Measurements from ENCODE around the gene CLIC4. TPM values are rescaled to one million over a fixed set of nuclear protein-coding genes. Genes with fewer than 3 reads are reported as not detected.
"Not testable (repeated sequence)": the region's sequence is repeated elsewhere in the genome, so short reads cannot be mapped to it uniquely, and the experiment has no call there.

CLIC4 gene
- total RNA-seq, 2 donors from 2014 or later = 59.7 to 68.2 TPM

DNA sequence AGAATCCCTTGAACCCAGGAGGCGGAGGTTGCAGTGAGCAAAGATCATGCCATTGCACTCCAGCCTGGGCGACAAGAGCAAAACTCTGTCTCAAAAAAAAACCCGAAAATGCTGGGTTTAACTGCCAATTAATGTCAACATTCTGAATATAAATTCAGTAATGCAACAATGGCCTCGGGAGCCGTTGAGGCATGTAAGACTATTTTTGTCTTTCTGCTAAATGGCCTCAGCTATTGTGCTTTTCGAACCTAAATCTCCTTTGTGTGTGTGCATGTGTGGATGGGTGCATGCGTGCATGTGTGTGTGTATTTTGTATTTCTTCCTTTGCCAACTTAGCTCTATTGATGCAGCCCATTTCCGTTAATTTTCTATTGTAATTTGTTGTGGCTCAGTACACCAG is 31.6 kb downstream of the CLIC4 start:
- DNase-seq (no peak), ATAC-seq (replicated peaks in 1 of 2) (no peak)
- Mint-ChIP-seq H3K9me3 (no peaks in the 10 kb centered on the region), H3K4me3 (no peak overlapping the region), H3K27me3 (ENCODE audit: low read depth) (no peaks in the 10 kb centered on the region), H3K4me1 (ENCODE audit: low read depth) (peaks cover 1% of the 10 kb centered on the region), H3K27ac (no peak overlapping the region), H3K36me3 (ENCODE audit: insufficient read depth in 2 of 2) (no peaks in the 10 kb centered on the region)

DNA sequence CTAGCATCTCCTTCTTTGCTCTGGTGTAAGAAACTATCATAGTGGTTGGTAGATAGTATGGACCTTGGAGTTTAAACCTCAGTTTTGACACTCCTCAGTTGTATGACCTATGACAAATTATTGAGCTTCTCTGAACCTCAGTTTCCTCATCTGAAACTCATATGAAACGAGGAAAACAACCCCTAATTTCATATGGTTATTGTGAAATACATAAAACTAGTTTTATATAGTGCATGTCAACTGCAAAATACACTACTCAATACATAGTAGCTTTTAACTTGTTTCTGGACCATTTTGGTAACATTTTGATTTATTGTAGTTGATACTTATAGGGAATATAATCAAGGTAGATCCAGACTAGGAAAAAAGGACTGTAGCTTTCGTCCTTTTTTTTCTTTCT is 32.9 kb downstream of the CLIC4 start:
- H3K27ac Mint-ChIP-seq = no peak overlapping the region
- ATAC-seq (replicated peaks in 1 of 2) (no peak), DNase-seq (no peak)
- H3K27me3 Mint-ChIP-seq (ENCODE audit: low read depth) = no peaks in the 10 kb centered on the region
- no peaks in the 10 kb centered on the region for H3K9me3 Mint-ChIP-seq
- H3K36me3 Mint-ChIP-seq (ENCODE audit: insufficient read depth in 2 of 2) = no peaks in the 10 kb centered on the region
- H3K4me1 Mint-ChIP-seq (ENCODE audit: low read depth) = peaks cover 4% of the 10 kb centered on the region
- H3K4me3 Mint-ChIP-seq = no peak overlapping the region

DNA sequence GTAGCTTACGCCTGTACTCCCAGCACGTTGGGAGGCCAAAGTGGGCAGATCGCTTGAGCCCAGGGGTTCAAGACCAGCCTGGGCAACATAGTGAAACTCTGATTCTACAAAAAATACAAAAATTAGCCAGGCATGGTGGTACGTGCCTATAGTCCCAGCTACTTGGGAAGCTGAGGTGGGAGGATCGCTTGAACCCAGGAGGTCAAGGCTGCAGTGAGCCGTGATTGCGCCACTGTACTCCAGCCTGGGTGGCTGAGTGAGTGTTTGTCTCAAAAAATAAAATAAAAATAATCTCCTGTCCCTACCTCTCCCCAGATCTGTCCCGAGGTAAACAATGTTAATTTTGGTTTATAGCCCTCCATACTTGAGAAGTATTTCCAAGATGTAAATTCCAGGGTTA is 34.0 kb downstream of the CLIC4 start:
- H3K9me3 Mint-ChIP-seq; H3K36me3 Mint-ChIP-seq (ENCODE audit: insufficient read depth in 2 of 2); H3K27ac Mint-ChIP-seq; H3K27me3 Mint-ChIP-seq (ENCODE audit: low read depth); H3K4me1 Mint-ChIP-seq (ENCODE audit: low read depth); ATAC-seq (replicated peaks in 1 of 2); DNase-seq; H3K4me3 Mint-ChIP-seq: not testable (repeated sequence)

DNA sequence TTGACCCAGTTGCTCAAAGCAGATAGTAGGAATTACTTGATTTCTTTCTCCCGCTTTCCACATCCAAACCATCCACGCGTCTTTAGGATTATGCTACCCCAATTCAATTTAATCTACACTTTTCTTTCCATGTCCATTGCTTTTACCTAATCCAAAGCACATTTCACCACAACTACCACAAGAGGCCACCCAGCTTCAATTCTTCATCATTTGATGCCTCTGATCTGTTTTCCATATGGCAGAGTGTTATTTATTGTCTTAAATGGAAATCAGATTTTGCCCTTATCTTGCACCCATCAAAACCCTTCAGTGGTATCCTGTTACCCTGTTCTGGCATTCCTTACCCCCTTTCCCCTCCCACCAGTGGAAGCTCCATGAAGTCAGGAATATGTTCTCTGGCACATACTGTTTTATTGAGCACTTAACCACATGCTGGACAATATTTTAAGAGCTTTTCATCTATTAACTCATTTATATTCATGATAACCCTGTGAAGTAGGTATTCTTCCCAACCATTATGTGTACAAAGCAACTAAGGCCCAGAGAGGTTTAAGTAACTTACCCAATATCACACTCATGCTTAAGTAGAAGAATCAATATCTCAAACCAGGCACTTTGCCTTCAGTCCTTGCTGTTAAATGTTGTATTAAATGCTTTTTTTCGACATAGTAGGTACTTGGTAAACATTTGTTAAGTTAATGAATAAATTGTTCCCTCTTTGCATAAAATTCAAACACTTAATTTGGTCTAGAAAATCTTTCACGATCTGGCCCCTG is 34.6 kb downstream of the CLIC4 start:
- no peaks in the 10 kb centered on the region for H3K36me3 Mint-ChIP-seq (ENCODE audit: insufficient read depth in 2 of 2)
- no peak overlapping the region for H3K4me3 Mint-ChIP-seq
- H3K27me3 Mint-ChIP-seq (ENCODE audit: low read depth) = no peaks in the 10 kb centered on the region
- H3K27ac Mint-ChIP-seq = no peak overlapping the region
- H3K4me1 Mint-ChIP-seq (ENCODE audit: low read depth) = peaks cover 4% of the 10 kb centered on the region
- H3K9me3 Mint-ChIP-seq = no peaks in the 10 kb centered on the region
- no peak for DNase-seq
- ATAC-seq (replicated peaks in 1 of 2) = no peak

DNA sequence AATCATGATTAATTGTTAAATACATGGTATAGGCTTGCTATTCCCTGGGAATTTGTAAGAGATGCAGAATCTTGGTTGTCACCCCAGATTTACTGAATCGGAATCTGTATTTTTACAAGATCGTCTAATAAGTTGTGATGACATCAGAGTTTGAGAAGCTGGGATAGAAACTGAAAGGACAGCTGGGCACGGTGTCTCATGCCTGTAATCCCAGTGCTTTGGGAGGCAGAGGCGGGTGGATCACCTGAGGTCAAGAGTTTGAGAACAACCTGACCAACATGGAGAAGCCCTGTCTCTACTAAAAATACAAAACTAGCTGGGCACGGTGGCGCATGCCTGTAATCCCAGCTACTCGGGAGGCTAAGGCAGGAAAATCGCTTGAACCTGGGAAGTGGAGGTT is 35.4 kb downstream of the CLIC4 start:
- not testable (repeated sequence) for H3K4me1 Mint-ChIP-seq (ENCODE audit: low read depth); DNase-seq; ATAC-seq (replicated peaks in 1 of 2); H3K9me3 Mint-ChIP-seq; H3K36me3 Mint-ChIP-seq (ENCODE audit: insufficient read depth in 2 of 2); H3K27ac Mint-ChIP-seq; H3K27me3 Mint-ChIP-seq (ENCODE audit: low read depth); H3K4me3 Mint-ChIP-seq

DNA sequence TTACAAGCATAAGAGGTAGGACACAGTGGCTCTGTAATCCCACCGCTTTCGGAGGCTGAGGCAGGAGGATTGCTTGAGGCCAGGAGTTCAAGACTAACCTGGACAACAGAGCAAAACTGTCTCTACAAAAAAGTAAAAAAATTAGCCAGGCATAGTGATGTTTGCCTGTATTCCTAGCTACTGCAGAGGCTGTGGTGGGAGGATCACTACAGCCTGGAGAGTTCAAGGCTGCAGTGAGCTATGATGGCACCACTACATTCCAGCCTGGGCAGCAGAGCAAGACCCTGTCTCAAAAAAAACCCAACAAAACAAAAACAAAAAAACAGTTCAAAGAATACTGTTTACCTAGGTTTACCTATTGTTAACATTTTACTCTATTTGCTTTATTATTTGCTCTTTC is 37.4 kb downstream of the CLIC4 start:
- no peak for ATAC-seq (replicated peaks in 1 of 2)
- H3K4me1 Mint-ChIP-seq (ENCODE audit: low read depth) = peaks cover 4% of the 10 kb centered on the region
- no peak for DNase-seq
- H3K9me3 Mint-ChIP-seq = no peaks in the 10 kb centered on the region
- H3K27ac Mint-ChIP-seq = no peak overlapping the region
- no peaks in the 10 kb centered on the region for H3K36me3 Mint-ChIP-seq (ENCODE audit: insufficient read depth in 2 of 2)
- H3K4me3 Mint-ChIP-seq = no peak overlapping the region
- no peaks in the 10 kb centered on the region for H3K27me3 Mint-ChIP-seq (ENCODE audit: low read depth)

DNA sequence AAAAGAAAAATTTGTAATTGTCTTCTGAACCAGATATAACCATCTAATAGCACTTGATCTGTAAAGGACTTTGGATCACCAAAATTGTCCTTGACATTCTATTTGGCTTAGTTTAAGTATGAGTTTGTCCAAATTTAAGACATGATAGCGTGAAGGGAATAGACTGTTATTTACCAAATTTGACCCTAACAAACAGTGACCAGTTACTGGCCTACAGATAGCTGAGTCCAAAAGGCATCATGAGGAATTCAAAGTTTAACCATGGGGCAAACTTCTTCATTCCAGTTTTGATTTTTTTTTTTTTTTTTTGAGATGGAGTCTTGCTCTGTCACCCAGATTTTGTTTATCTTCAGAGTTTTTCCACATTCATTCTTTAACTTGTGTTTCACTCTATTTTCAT is 38.5 kb downstream of the CLIC4 start:
- no peaks in the 10 kb centered on the region for H3K27me3 Mint-ChIP-seq (ENCODE audit: low read depth)
- H3K27ac Mint-ChIP-seq = no peak overlapping the region
- ATAC-seq (replicated peaks in 1 of 2) (no peak), DNase-seq (no peak)
- no peaks in the 10 kb centered on the region for H3K9me3 Mint-ChIP-seq
- H3K36me3 Mint-ChIP-seq (ENCODE audit: insufficient read depth in 2 of 2) = no peaks in the 10 kb centered on the region
- peaks cover 4% of the 10 kb centered on the region for H3K4me1 Mint-ChIP-seq (ENCODE audit: low read depth)
- no peak overlapping the region for H3K4me3 Mint-ChIP-seq

DNA sequence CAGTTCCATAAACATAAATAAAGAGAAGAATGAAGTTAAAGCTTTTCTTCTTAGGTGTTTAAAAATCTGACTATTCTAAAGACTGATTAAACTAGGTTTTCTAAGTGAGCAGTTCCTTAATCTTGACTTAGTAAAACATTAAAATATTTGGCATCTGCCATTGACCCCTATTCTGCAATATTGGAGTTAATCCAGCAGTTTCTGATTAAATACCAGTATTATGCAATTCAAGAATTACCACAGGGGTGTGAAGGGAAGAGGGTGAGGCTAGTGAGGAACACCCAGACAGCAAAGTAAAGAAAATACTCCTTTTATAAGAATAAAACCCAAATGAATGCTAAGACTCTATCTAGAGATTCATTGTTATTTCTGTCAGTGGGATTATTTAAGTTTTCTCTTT is 40.9 kb downstream of the CLIC4 start:
- H3K27ac Mint-ChIP-seq = no peak overlapping the region
- H3K27me3 Mint-ChIP-seq (ENCODE audit: low read depth) = no peaks in the 10 kb centered on the region
- no peaks in the 10 kb centered on the region for H3K36me3 Mint-ChIP-seq (ENCODE audit: insufficient read depth in 2 of 2)
- no peak overlapping the region for H3K4me3 Mint-ChIP-seq
- H3K9me3 Mint-ChIP-seq = no peaks in the 10 kb centered on the region
- ATAC-seq (replicated peaks in 1 of 2) = no peak
- DNase-seq = no peak
- H3K4me1 Mint-ChIP-seq (ENCODE audit: low read depth) = peaks cover 4% of the 10 kb centered on the region

DNA sequence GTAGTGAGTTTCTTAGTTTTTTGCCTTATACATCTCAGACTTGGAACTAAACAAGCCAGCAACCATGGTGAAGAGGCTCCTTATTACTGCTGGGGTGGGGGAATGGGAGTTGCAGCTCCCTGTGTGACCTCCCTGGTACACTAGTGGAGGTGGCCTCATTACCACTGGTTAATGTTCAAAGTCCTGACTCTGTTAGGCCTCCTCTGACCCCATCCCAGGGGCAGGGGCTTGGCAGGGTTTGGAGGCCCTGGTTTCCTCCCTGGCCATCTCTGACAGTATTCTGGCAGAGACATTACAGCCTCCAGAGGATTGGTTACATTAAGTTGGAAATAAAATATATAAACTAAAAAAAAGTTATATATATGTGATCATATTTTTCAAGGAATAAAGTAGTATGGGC is 45.2 kb downstream of the CLIC4 start:
- H3K4me3 Mint-ChIP-seq = no peak overlapping the region
- no peak for DNase-seq

DNA sequence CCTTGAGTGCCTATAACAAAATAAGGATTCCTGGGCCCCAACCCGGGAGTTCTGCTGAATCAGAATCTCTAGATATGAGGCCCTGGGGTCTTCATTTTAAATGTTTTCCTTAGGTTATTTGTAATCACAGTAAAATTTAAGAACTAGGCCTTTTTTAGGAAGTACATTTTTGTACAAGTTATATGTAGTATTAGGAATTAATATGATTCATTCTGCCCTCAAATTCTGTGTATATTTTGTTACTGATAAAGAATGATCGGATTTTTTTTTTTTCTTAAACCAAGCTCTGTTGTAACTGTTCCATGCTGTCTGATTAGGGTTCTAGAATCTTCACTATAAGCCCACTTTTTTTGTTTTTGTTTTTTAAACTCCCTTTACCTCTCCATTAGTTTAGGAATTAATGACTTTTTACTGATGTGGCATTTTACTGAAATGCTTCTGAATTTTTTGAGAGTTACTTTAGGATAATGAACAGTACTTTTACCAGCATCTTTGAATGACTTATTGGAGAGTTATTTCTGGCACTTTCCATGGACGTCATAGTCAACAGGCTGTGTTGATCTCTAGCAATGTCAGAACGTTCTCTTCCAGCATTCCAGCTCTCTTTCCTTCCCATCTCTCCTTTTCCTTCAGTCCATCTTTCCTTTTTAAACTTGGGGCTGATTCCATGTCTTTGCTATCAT is 48.3 kb downstream of the CLIC4 start:
- Mint-ChIP-seq H3K27me3 (ENCODE audit: low read depth) (no peaks in the 10 kb centered on the region), H3K27ac (no peak overlapping the region), H3K36me3 (ENCODE audit: insufficient read depth in 2 of 2) (peaks cover 0 to 4% of the 10 kb centered on the region in 2 donors), H3K4me1 (ENCODE audit: low read depth) (no peaks in the 10 kb centered on the region), H3K9me3 (no peaks in the 10 kb centered on the region), H3K4me3 (no peak overlapping the region)
- ATAC-seq (replicated peaks in 1 of 2) = no peak
- no peak for DNase-seq

More for the DNA sequence above, 45.2 kb downstream of the CLIC4 start:
- ATAC-seq (replicated peaks in 1 of 2) = no peak
- Mint-ChIP-seq H3K36me3 (ENCODE audit: insufficient read depth in 2 of 2) (no peaks in the 10 kb centered on the region), H3K27me3 (ENCODE audit: low read depth) (no peaks in the 10 kb centered on the region), H3K9me3 (no peaks in the 10 kb centered on the region), H3K27ac (no peak overlapping the region), H3K4me1 (ENCODE audit: low read depth) (no peaks in the 10 kb centered on the region)

DNA sequence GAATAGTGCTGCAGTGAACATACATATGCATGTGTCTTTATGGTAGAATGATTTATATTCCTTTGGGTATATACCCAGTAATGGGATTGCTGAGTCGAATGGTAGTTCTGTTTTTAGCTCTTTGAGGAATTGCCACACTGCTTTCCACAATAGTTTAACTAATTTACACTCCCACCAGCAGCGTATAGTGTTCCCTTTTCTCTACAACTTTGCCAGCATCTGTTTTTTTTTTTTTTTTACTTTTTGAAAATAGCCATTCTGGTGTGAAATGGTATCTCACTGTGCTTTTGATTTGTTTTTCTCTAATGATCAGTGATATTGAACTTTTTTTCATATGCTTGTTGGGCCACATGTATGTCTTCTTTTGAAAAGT is 48.9 kb downstream of the CLIC4 start:
- H3K27me3 Mint-ChIP-seq (ENCODE audit: low read depth); H3K4me3 Mint-ChIP-seq; H3K4me1 Mint-ChIP-seq (ENCODE audit: low read depth); H3K27ac Mint-ChIP-seq; DNase-seq; ATAC-seq (replicated peaks in 1 of 2); H3K36me3 Mint-ChIP-seq (ENCODE audit: insufficient read depth in 2 of 2); H3K9me3 Mint-ChIP-seq: not testable (repeated sequence)

DNA sequence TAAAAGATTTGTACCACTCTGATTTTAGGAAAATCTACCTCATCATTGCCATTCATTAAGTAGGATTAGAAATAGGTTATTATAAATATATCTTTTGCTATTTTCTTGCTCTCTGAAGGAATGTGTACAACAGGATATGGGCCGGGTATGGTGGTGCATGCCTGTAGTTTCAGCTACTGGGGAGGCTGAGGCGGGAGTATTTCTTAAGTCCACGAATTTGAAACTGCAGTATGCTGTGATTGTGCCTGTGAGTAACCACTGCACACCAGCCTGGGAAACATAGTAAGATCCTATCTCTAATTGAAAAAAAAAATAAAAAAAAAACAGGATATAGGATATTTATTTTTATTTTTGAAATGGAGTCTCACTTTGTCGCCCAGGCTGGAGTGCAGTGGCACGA is 50.0 kb downstream of the CLIC4 start:
- no peaks in the 10 kb centered on the region for H3K9me3 Mint-ChIP-seq
- H3K4me3 Mint-ChIP-seq = no peak overlapping the region
- no peaks in the 10 kb centered on the region for H3K27me3 Mint-ChIP-seq (ENCODE audit: low read depth)
- DNase-seq = no peak
- H3K4me1 Mint-ChIP-seq (ENCODE audit: low read depth) = no peaks in the 10 kb centered on the region
- H3K27ac Mint-ChIP-seq = no peak overlapping the region
- no peak for ATAC-seq (replicated peaks in 1 of 2)
- peaks cover 0 to 6% of the 10 kb centered on the region in 2 donors for H3K36me3 Mint-ChIP-seq (ENCODE audit: insufficient read depth in 2 of 2)

DNA sequence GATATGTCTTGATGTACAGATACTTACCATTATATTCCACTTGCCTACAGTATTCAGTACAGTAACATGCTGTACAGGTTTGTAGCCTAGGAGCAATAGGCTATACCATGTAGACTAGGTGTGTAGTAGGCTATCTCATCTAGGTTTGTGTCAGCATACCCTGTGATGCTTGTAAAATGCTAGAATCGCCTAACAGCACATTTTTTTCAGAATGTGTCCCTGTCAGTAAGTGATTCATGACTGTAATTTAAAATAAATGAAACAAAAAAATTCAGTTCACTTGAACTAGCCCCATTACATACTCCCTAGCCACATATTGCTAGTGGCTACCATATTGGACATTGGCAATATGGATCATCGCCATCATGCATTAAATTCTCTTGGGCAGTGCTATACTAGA is 51.3 kb downstream of the CLIC4 start:
- no peaks in the 10 kb centered on the region for H3K9me3 Mint-ChIP-seq
- no peaks in the 10 kb centered on the region for H3K27me3 Mint-ChIP-seq (ENCODE audit: low read depth)
- ATAC-seq (replicated peaks in 1 of 2) = no peak
- H3K27ac Mint-ChIP-seq = no peak overlapping the region
- H3K4me3 Mint-ChIP-seq = no peak overlapping the region
- H3K36me3 Mint-ChIP-seq (ENCODE audit: insufficient read depth in 2 of 2) = peaks cover 0 to 6% of the 10 kb centered on the region in 2 donors
- no peak for DNase-seq
- H3K4me1 Mint-ChIP-seq (ENCODE audit: low read depth) = no peaks in the 10 kb centered on the region

DNA sequence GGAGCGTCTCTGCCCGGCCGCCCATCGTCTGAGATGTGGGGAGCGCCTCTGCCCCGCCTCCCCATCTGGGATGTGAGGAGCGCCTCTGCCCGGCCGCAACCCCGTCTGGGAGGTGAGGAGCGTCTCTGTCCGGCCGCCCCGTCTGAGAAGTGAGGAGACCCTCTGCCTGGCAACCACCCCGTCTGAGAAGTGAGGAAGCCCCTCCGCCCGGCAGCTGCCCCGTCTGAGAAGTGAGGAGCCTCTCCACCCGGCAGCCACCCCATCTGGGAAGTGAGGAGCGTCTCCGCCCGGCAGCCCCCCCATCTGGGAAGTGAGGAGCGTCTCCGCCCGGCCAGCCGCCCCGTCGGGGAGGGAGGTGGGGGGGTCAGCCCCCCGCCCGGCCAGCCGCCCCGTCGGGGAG is 54.0 kb downstream of the CLIC4 start:
- H3K36me3 Mint-ChIP-seq (ENCODE audit: insufficient read depth in 2 of 2); H3K27ac Mint-ChIP-seq; H3K27me3 Mint-ChIP-seq (ENCODE audit: low read depth); H3K4me3 Mint-ChIP-seq; H3K4me1 Mint-ChIP-seq (ENCODE audit: low read depth); DNase-seq; H3K9me3 Mint-ChIP-seq; ATAC-seq (replicated peaks in 1 of 2): not testable (repeated sequence)

All from activated T-cell treated with anti-CD3 and anti-CD28 coated beads, Interleukin-2, amount 50 U/mL, for 72 hours (primary cell).